HEK293 (cell line): Measurements from ENCODE around the gene ACTL8.

Experiments
- CTCF ChIA-PET: fragments of 350-600 bp; formaldehyde crosslinking; extraction: SDS; loops from one replicate; lab custom pipeline; 2021; ENCODE audit warnings: antibody characterized with exemption; lab: Yijun Ruan, JAX
- POLR2A ChIA-PET: fragments of 300-600 bp; formaldehyde crosslinking; extraction: SDS; loops from one replicate; lab custom pipeline; 2020; ENCODE audit warnings: antibody characterized with exemption, inconsistent platforms; lab: Yijun Ruan, JAX
- H3K27ac ChIP-seq: fragments of 200-500 bp; sonication (Bioruptor generic); 2 replicates; pipeline ENCODE4 v1.5.1; 2014; ENCODE audit warnings: low read depth, low read length, control low read depth, inconsistent platforms; ENCODE audit errors: extremely low read depth
- H3K36me3 ChIP-seq, 2 experiments: fragments of 200-500 bp in 1 of 2; sonication (Bioruptor generic) in 1 of 2; 1 replicate in 1 of 2; 2 replicates in 1 of 2; pipeline ENCODE4 v1.5.1; 2014 to 2017; ENCODE audit warnings: inconsistent platforms in 2 of 2, low read length in 2 of 2; ENCODE audit not compliant: control insufficient read depth in 2 of 2, insufficient read depth in 1 of 2
- H3K4me1 ChIP-seq: fragments of 200-500 bp; sonication (Bioruptor generic); 2 replicates; pipeline ENCODE4 v1.5.1; 2014; ENCODE audit warnings: mild to moderate bottlenecking, low read length, inconsistent platforms; ENCODE audit not compliant: control insufficient read depth, insufficient read depth
- H3K4me3 ChIP-seq: 2 replicates; pipeline ENCODE4 v1.5.1; 2011; ENCODE audit warnings: low read depth, mild to moderate bottlenecking, control low read depth, low read length, moderate library complexity
- H3K9me3 ChIP-seq: fragments of 200-500 bp; sonication (Bioruptor generic); 2 replicates; pipeline ENCODE4 v1.5.1; 2014; ENCODE audit warnings: low read depth, low read length, inconsistent platforms; ENCODE audit not compliant: control insufficient read depth, insufficient read depth
- GLIS2 ChIP-seq: fragments of 450-650 bp; formaldehyde crosslinking; IDR thresholded peaks from 2 replicates; pipeline ENCODE4 v1.5.1; 2016; ENCODE audit warnings: missing biosample characterization, missing genetic modification characterization
- KLF8 ChIP-seq: fragments of 450-650 bp; formaldehyde crosslinking; IDR thresholded peaks from 2 replicates; pipeline ENCODE4 v1.5.1; 2016; ENCODE audit warnings: missing biosample characterization, missing genetic modification characterization
- PBX3 ChIP-seq: sonication (generic); formaldehyde crosslinking; IDR thresholded peaks from 2 replicates; pipeline ENCODE4 v1.8.1; 2022; ENCODE audit warnings: mild to moderate bottlenecking, moderate library complexity, missing genetic modification reagents
- ZBTB1 ChIP-seq: fragments of 450-650 bp; formaldehyde crosslinking; IDR thresholded peaks from 2 replicates; pipeline ENCODE4 v1.5.1; 2016; ENCODE audit warnings: missing biosample characterization, missing genetic modification characterization
- ZNF10 ChIP-seq: fragments of 450-650 bp; formaldehyde crosslinking; IDR thresholded peaks from 2 replicates; pipeline ENCODE4 v1.5.1; 2017; ENCODE audit warnings: missing biosample characterization, missing genetic modification characterization
- ZNF16 ChIP-seq: fragments of 450-650 bp; formaldehyde crosslinking; IDR thresholded peaks from 2 replicates; pipeline ENCODE4 v1.5.1; 2016; ENCODE audit warnings: low read depth, missing biosample characterization, missing genetic modification characterization
- ZNF214 ChIP-seq: fragments of 450-650 bp; formaldehyde crosslinking; IDR thresholded peaks from 2 replicates; pipeline ENCODE4 v1.5.1; 2017; ENCODE audit warnings: missing biosample characterization, mild to moderate bottlenecking, missing genetic modification characterization, borderline replicate concordance
- ZNF280C ChIP-seq: fragments of 450-650 bp; formaldehyde crosslinking; IDR thresholded peaks from 2 replicates; pipeline ENCODE4 v1.5.1; 2016; ENCODE audit warnings: missing biosample characterization, missing genetic modification characterization
- ZNF488 ChIP-seq: fragments of 450-650 bp; formaldehyde crosslinking; IDR thresholded peaks from 2 replicates; pipeline ENCODE4 v1.5.1; 2016; ENCODE audit warnings: missing biosample characterization, missing genetic modification characterization
- ZNF513 ChIP-seq: fragments of 450-650 bp; IDR thresholded peaks from 2 replicates; pipeline ENCODE4 v1.5.1; 2018; ENCODE audit warnings: missing biosample characterization, missing genetic modification characterization
- ZNF518A ChIP-seq: fragments of 450-650 bp; formaldehyde crosslinking; conservative IDR thresholded peaks from 2 replicates; pipeline ENCODE4 v1.5.1; 2016; ENCODE audit warnings: low read depth, missing biosample characterization, missing genetic modification characterization
- ZNF529 ChIP-seq: fragments of 450-650 bp; formaldehyde crosslinking; IDR thresholded peaks from 2 replicates; pipeline ENCODE4 v1.5.1; 2017; ENCODE audit warnings: missing genetic modification characterization, missing biosample characterization; ENCODE audit not compliant: insufficient replicate concordance
- ZNF530 ChIP-seq: fragments of 450-650 bp; formaldehyde crosslinking; IDR thresholded peaks from 2 replicates; pipeline ENCODE4 v1.5.1; 2016; ENCODE audit warnings: low read depth, missing biosample characterization, missing genetic modification characterization
- ZNF560 ChIP-seq: fragments of 450-650 bp; formaldehyde crosslinking; IDR thresholded peaks from 2 replicates; pipeline ENCODE4 v1.5.1; 2017; ENCODE audit warnings: missing biosample characterization, missing genetic modification characterization, borderline replicate concordance
- ZNF561 ChIP-seq: fragments of 450-650 bp; IDR thresholded peaks from 2 replicates; pipeline ENCODE4 v1.5.1; 2018; ENCODE audit warnings: missing biosample characterization, missing genetic modification characterization, borderline replicate concordance
- ZNF624 ChIP-seq: fragments of 450-650 bp; formaldehyde crosslinking; IDR thresholded peaks from 2 replicates; pipeline ENCODE4 v1.5.1; 2017; ENCODE audit warnings: missing biosample characterization, missing genetic modification characterization
- ZNF658 ChIP-seq: fragments of 450-650 bp; formaldehyde crosslinking; IDR thresholded peaks from 2 replicates; pipeline ENCODE4; 2016; ENCODE audit warnings: missing biosample characterization, missing genetic modification characterization
- ZNF707 ChIP-seq: fragments of 450-650 bp; formaldehyde crosslinking; IDR thresholded peaks from 2 replicates; pipeline ENCODE4 v1.5.1; 2016; ENCODE audit warnings: missing biosample characterization, missing genetic modification characterization
- ZNF776 ChIP-seq: fragments of 450-650 bp; formaldehyde crosslinking; IDR thresholded peaks from 2 replicates; pipeline ENCODE4 v1.5.0; 2017; ENCODE audit warnings: missing biosample characterization, missing genetic modification characterization, borderline replicate concordance
- ZNF792 ChIP-seq: fragments of 450-650 bp; formaldehyde crosslinking; IDR thresholded peaks from 2 replicates; pipeline ENCODE4 v1.5.1; 2016; ENCODE audit warnings: missing biosample characterization, missing genetic modification characterization
- ZNF837 ChIP-seq: fragments of 450-650 bp; formaldehyde crosslinking; IDR thresholded peaks from 2 replicates; pipeline ENCODE4 v1.5.1; 2016; ENCODE audit warnings: missing biosample characterization, missing genetic modification characterization
- ZSCAN18 ChIP-seq: fragments of 450-650 bp; formaldehyde crosslinking; IDR thresholded peaks from 2 replicates; pipeline ENCODE4 v1.5.1; 2016; ENCODE audit warnings: missing biosample characterization, missing genetic modification characterization

The ACTL8 gene

GRCh38 chr1:17856496-17857108, 101.5 kb downstream of the ACTL8 start (continued):
- no peak for TF ChIP-seq ZNF488 (tag by site-specific recombination)
- no peak for TF ChIP-seq ZNF10
- TF ChIP-seq ZNF776 (tag by site-specific recombination) = no peak
- TF ChIP-seq ZNF561 (tag by site-specific recombination) = no peak
- TF ChIP-seq ZNF792 (tag by site-specific recombination) = no peak
- TF ChIP-seq ZNF513 (tag by site-specific recombination) = no peak
- no peak for TF ChIP-seq ZNF837 (tag by site-specific recombination)
- TF ChIP-seq, all 188 proteins: peak for 0

- ChIA-PET POLR2A (no interaction called here), CTCF (interaction anchor here (0.7 to 1.2 kb wide), 2 partner anchors 10 to 31 kb away, joined by 3 to 4 read pairs; no protein-coding TSS in a partner anchor)
- no peaks in the 10 kb centered on the region for H3K4me1 ChIP-seq
- H3K36me3 ChIP-seq = no peaks in the 10 kb centered on the region
- no peaks in the 10 kb centered on the region for H3K9me3 ChIP-seq
- TF ChIP-seq ZNF624 (tag by site-specific recombination) = no peak
- no peak for TF ChIP-seq ZNF560 (tag by site-specific recombination)
- no peak for TF ChIP-seq ZBTB1
- no peak for TF ChIP-seq ZNF530 (tag by site-specific recombination)
- TF ChIP-seq ZNF214 (tag by site-specific recombination) = no peak
- TF ChIP-seq ZNF776 (tag by site-specific recombination) = no peak
- TF ChIP-seq ZNF280C = no peak
- TF ChIP-seq ZNF518A = no peak
- TF ChIP-seq ZSCAN18 (tag by site-specific recombination) = no peak
- no peak for TF ChIP-seq PBX3
- no peak for TF ChIP-seq ZNF707 (tag by site-specific recombination)
- TF ChIP-seq ZNF16 (tag by site-specific recombination) = no peak
- TF ChIP-seq KLF8 (tag by site-specific recombination) = no peak
- TF ChIP-seq ZNF658 (tag by site-specific recombination) = no peak
- TF ChIP-seq GLIS2 (tag by site-specific recombination) = no peak
- no peak for TF ChIP-seq ZNF529 (tag by site-specific recombination)
- no peak overlapping the region for H3K4me3 ChIP-seq
- no peak overlapping the region for H3K27ac ChIP-seq
Observed at GRCh38 chr1:17857109-17857499, 102.0 kb downstream of the ACTL8 start.
